GM10847 (cell line): Measurements from ENCODE around the gene LACTB.

Experiments
- POLR2A ChIP-seq: IDR thresholded peaks from 2 replicates; pipeline ENCODE4 v1.6.1; 2011; ENCODE audit not compliant: insufficient read length; ENCODE audit errors: extremely low read depth

The LACTB gene

GRCh38 chr15:63121382-63122001 lies at the start of gene LACTB:
LACTB (plus strand) TSS chr15:63121861; CDS start chr15:63121872, 11 bp downstream.
- TF ChIP-seq POLR2A = no peak

GRCh38 chr15:63072023-63072650 lies 49.5 kb upstream of the LACTB start:
- TF ChIP-seq POLR2A = no peak

- TF ChIP-seq POLR2A = no peak
Measured at GRCh38 chr15:63072809-63073277, 48.8 kb upstream of the LACTB start.

- TF ChIP-seq POLR2A = no peak
Measured at GRCh38 chr15:63073497-63074172, 48.0 kb upstream of the LACTB start.

GRCh38 chr15:63075015-63075983 lies 46.4 kb upstream of the LACTB start:
- no peak for TF ChIP-seq POLR2A

- TF ChIP-seq POLR2A = no peak
Measured at GRCh38 chr15:63075984-63076713, 45.5 kb upstream of the LACTB start.

GRCh38 chr15:63076714-63077046 lies 45.0 kb upstream of the LACTB start:
- no peak for TF ChIP-seq POLR2A

GRCh38 chr15:63077952-63078351 lies 43.7 kb upstream of the LACTB start:
- TF ChIP-seq POLR2A = no peak

GRCh38 chr15:63079947-63080626 lies 41.6 kb upstream of the LACTB start:
- no peak for TF ChIP-seq POLR2A

GRCh38 chr15:63080634-63081250 lies 40.9 kb upstream of the LACTB start:
- TF ChIP-seq POLR2A = no peak

GRCh38 chr15:63082366-63082765 lies 39.3 kb upstream of the LACTB start:
- TF ChIP-seq POLR2A = no peak

- TF ChIP-seq POLR2A = no peak
Measured at GRCh38 chr15:63083044-63083443, 38.6 kb upstream of the LACTB start.

GRCh38 chr15:63083541-63083940 lies 38.1 kb upstream of the LACTB start:
- no peak for TF ChIP-seq POLR2A

GRCh38 chr15:63084806-63085205 lies 36.9 kb upstream of the LACTB start:
- no peak for TF ChIP-seq POLR2A
